IMR-90 (cell line): ENCODE results near the gene ATRN. TPM values are rescaled to one million over a fixed set of nuclear protein-coding genes. Genes with fewer than 3 reads are reported as not detected.

Source experiments
- ATAC-seq: fragments of 200-7000 bp; cut with Tn5 transposase; 2 replicates; pipeline ENCODE4 v1.9.1; 2020; ENCODE audit warnings: low read depth, mild to moderate bottlenecking, moderate library complexity
- BruUV-seq: library from RNA; stranded (reverse); fragments of 400-500 nt; replicated peaks from 2 replicates; lab custom pipeline; 2021; lab: Mats Ljungman, UMichigan
- CTCF ChIA-PET: fragments of 300-600 bp; formaldehyde crosslinking; extraction: SDS; loops from one replicate; lab custom pipeline; 2021; ENCODE audit warnings: antibody characterized with exemption; lab: Yijun Ruan, JAX
- POLR2A ChIA-PET: fragments of 300-600 bp; sonication (Branson Sonifier 250); formaldehyde crosslinking; loops from one replicate; lab custom pipeline; 2022; ENCODE audit warnings: antibody characterized with exemption; ENCODE audit not compliant: unreplicated experiment; lab: Charles Lee
- DNase-seq: peaks from one replicate; pipeline ENCODE4 v3.0.0; 2013
- H2AFZ ChIP-seq: replicated peaks from 2 replicates; pipeline ENCODE3; 2013; ENCODE audit warnings: low read length, mild to moderate bottlenecking; ENCODE audit not compliant: poor library complexity
- H2AK5ac ChIP-seq: 2 replicates; pipeline ENCODE4 v1.6.1; 2013; ENCODE audit warnings: low read depth, low read length, inconsistent platforms
- H2AK9ac ChIP-seq: replicated peaks from 2 replicates; pipeline ENCODE3; 2013; ENCODE audit warnings: mild to moderate bottlenecking, low read depth, low read length, moderate library complexity; ENCODE audit not compliant: poor library complexity
- H2BK120ac ChIP-seq: 2 replicates; pipeline ENCODE4 v1.6.1; 2013; ENCODE audit warnings: low read depth, low read length, inconsistent platforms
- H2BK15ac ChIP-seq: 3 replicates; pipeline ENCODE4 v1.6.1; 2013; ENCODE audit warnings: low read depth, low read length, inconsistent platforms
- H2BK20ac ChIP-seq: 2 replicates; pipeline ENCODE4 v1.6.1; 2013; ENCODE audit warnings: low read depth, mild to moderate bottlenecking, inconsistent platforms, low read length, moderate library complexity
- H2BK5ac ChIP-seq: 2 replicates; pipeline ENCODE4 v1.6.1; 2013; ENCODE audit warnings: mild to moderate bottlenecking, low read depth, low read length, inconsistent platforms; ENCODE audit not compliant: poor library complexity, severe bottlenecking
- H3K14ac ChIP-seq: replicated peaks from 2 replicates; pipeline ENCODE4 v1.6.1; 2013; ENCODE audit warnings: low read depth, low read length, inconsistent platforms
- H3K18ac ChIP-seq: 2 replicates; pipeline ENCODE4 v1.6.1; 2013; ENCODE audit warnings: low read depth, low read length, control low read depth
- H3K23ac ChIP-seq: 2 replicates; pipeline ENCODE4 v1.6.1; 2013; ENCODE audit warnings: low read depth, low read length, inconsistent platforms
- H3K27ac ChIP-seq: 2 replicates; pipeline ENCODE4 v1.5.1; 2013; ENCODE audit warnings: mild to moderate bottlenecking, control low read depth, low read length; ENCODE audit not compliant: insufficient read depth
- H3K27me3 ChIP-seq: 2 replicates; pipeline ENCODE4 v1.6.1; 2013; ENCODE audit warnings: low read length; ENCODE audit not compliant: control insufficient read depth, insufficient read depth
- H3K36me3 ChIP-seq: 2 replicates; pipeline ENCODE4 v1.6.1; 2013; ENCODE audit warnings: low read length, mixed read lengths; ENCODE audit not compliant: control insufficient read depth, insufficient read depth
- H3K4ac ChIP-seq: 2 replicates; pipeline ENCODE4 v1.6.1; 2013; ENCODE audit warnings: low read depth, low read length, inconsistent platforms
- H3K4me1 ChIP-seq: 2 replicates; pipeline ENCODE4 v1.6.1; 2013; ENCODE audit warnings: low read length, mixed read lengths; ENCODE audit not compliant: control insufficient read depth, insufficient read depth
- H3K4me2 ChIP-seq: 2 replicates; pipeline ENCODE4 v1.6.1; 2013; ENCODE audit warnings: low read depth, mild to moderate bottlenecking, control low read depth, low read length, moderate library complexity
- H3K4me3 ChIP-seq: 2 replicates; pipeline ENCODE4 v1.5.1; 2013; ENCODE audit warnings: low read depth, mild to moderate bottlenecking, control low read depth, low read length, moderate library complexity; ENCODE audit not compliant: insufficient read depth
- H3K56ac ChIP-seq: 2 replicates; pipeline ENCODE4 v1.6.1; 2013; ENCODE audit warnings: low read length, inconsistent platforms; ENCODE audit not compliant: insufficient read depth; ENCODE audit errors: extremely low read depth
- H3K79me1 ChIP-seq, 2 experiments: 2 replicates each; pipeline ENCODE4 v1.6.1; 2013; ENCODE audit warnings: low read length in 2 of 2, inconsistent platforms in 1 of 2, low read depth in 1 of 2
- H3K9ac ChIP-seq: 2 replicates; pipeline ENCODE4 v1.6.1; 2013; ENCODE audit warnings: low read depth, low read length, control low read depth
- H3K9me1 ChIP-seq: 2 replicates; pipeline ENCODE4 v1.6.1; 2013; ENCODE audit warnings: low read length, inconsistent platforms; ENCODE audit not compliant: insufficient read depth
- H3K9me3 ChIP-seq: 2 replicates; pipeline ENCODE4 v1.6.1; 2013; ENCODE audit warnings: low read length; ENCODE audit not compliant: control insufficient read depth, insufficient read depth
- H4K20me1 ChIP-seq: 2 replicates; pipeline ENCODE4 v1.6.1; 2013; ENCODE audit warnings: low read length, inconsistent platforms; ENCODE audit not compliant: insufficient read depth
- H4K5ac ChIP-seq: 2 replicates; pipeline ENCODE4 v1.6.1; 2013; ENCODE audit warnings: mild to moderate bottlenecking, low read depth, low read length, control low read depth
- H4K8ac ChIP-seq, 2 experiments: 2 replicates each; pipeline ENCODE4 v1.6.1; 2013; ENCODE audit warnings: low read depth in 2 of 2, low read length in 2 of 2, control low read depth in 1 of 2, inconsistent platforms in 1 of 2
- H4K91ac ChIP-seq: 2 replicates; pipeline ENCODE4 v1.6.1; 2013; ENCODE audit warnings: low read depth, low read length, inconsistent platforms; ENCODE audit not compliant: insufficient read depth
- CEBPB ChIP-seq: IDR thresholded peaks from 2 replicates; pipeline ENCODE4 v1.6.1; 2012; ENCODE audit warnings: low read depth, low read length, improper control_type of control experiment
- FOS ChIP-seq: fragments of 150-350 bp; IDR thresholded peaks from 2 replicates; pipeline ENCODE4 v1.6.1; 2016; ENCODE audit warnings: low read depth, low read length
- WGBS, 2 experiments: methylation state at CpG; one replicate each; pipeline versions ENCODE4 v1.1.5 to v1.1.7; 2013; ENCODE audit warnings: missing lambda C conversion rate in 2 of 2; ENCODE audit not compliant: insufficient read length in 1 of 2; ENCODE audit errors: extremely low coverage in 2 of 2; 5-methylcytosine and 5-hydroxymethylcytosine counted together
- dilution Hi-C: fragments of 300-500 bp; cut with HindIII; formaldehyde crosslinking; loops from one replicate; pipeline ENCODE4 v1.14.3; 2018; ENCODE audit warnings: low sequenced_read_pairs; ENCODE audit not compliant: unreplicated experiment
- in situ Hi-C: fragments of 300-500 bp; cut with MboI; formaldehyde crosslinking; loops from 3 replicates; pipeline ENCODE4 v1.14.3; 2019; ENCODE audit warnings: low sequenced_read_pairs, inconsistent platforms, mixed read lengths
- intact Hi-C: fragments of 100-400 bp; cut with micrococcal nuclease; formaldehyde crosslinking; loops from 2 replicates; pipeline ENCODE4 v1.10.0; 2022
- polyA plus RNA-seq, 3 experiments: library from polyadenylated mRNA; depleted of rRNA; stranded (reverse); fragments of >200 nt; gene quantifications; 2 replicates each; pipeline ENCODE4 v1.2.3, GENCODE V29; 2012; ENCODE audit warnings: low replicate concordance in 1 of 3
- total RNA-seq: library from RNA; depleted of rRNA; stranded (reverse); fragments of >200 nt; gene quantifications from 2 replicates; pipeline ENCODE4 v1.2.3, GENCODE V29; 2012

ATRN gene
- total and polyA plus RNA-seq, 2 of the 4 experiments (the other 2 are of a cell fraction): 32.3 to 46.2 TPM

DNA sequence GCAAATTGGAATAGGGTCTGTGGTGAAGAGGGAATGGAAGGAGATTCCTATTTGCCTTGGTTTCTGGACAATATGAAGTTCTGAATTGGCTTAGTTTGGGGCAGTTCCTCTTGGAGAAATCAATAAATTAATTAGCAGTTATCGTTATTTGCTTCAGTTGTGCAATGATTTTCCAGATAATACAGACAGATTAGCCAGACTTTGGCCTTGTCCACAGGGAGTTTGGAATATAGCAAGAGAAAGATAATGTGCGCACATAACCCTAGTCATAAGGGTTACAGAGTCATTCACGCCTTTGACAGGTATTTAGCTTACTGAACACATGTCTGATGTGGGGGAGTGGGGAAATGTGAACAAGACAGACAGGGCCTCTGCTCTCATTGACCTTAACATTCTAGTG is 1.3 kb downstream of the ATRN start:
- CTCF ChIA-PET: no interaction called here
- Histone ChIP-seq H2BK5ac (no peak overlapping the region), H3K9me1 (peaks cover 10% of the 10 kb centered on the region), H3K27me3 (0 out of 2 replicates have a peak, but pooled peaks cover 2% of the 10 kb centered on the region), H3K9ac (peak overlapping the region; percentile 73), H3K4me1 (peaks cover 5% of the 10 kb centered on the region), H3K9me3 (no peaks in the 10 kb centered on the region), H3K14ac (no peak overlapping the region), H3K18ac (no peak overlapping the region), H3K23ac (peak overlapping the region; percentile 98; the same call in 1 of the 2 replicates), H3K27ac (no peak overlapping the region), H4K5ac (no peak overlapping the region), H3K56ac (no peak overlapping the region), H2BK15ac (no peak overlapping the region), H4K91ac (no peak overlapping the region), H2BK120ac (no peak overlapping the region), H3K4me2 (peak overlapping the region; percentile 96), H2BK20ac (no peak overlapping the region), H3K4me3 (peak overlapping the region; percentile 90), H2AFZ (no peak overlapping the region), H3K36me3 (no peaks in the 10 kb centered on the region), H4K20me1 (peaks cover 32% of the 10 kb centered on the region), H4K8ac (no peak overlapping the region), H3K79me1 (peaks cover 17 to 45% of the 10 kb centered on the region in 2 experiments), H2AK5ac (no peak overlapping the region), H2AK9ac (no peak overlapping the region), H3K4ac (no peak overlapping the region)
- intact Hi-C loops (loop anchor here (10.0 kb wide), 1 partner anchor 257 kb away; no protein-coding TSS in a partner anchor), in situ Hi-C loops (no loop called here), dilution Hi-C loops (no loop called here)
- POLR2A ChIA-PET: interaction anchor here (0.6 kb wide), 1 partner anchor 65 kb away, joined by 3 read pairs; the partner anchor contains the start of gene DNAAF9
- DNase-seq (no peak), ATAC-seq (no peak)
- WGBS, 2 experiments: no CpG with 5 or more reads among the region's 3 CpGs
- TF ChIP-seq FOS: no peak
- TF ChIP-seq CEBPB: 0 out of 2 replicates have a peak, but pooled peaks have one; percentile 6
- BruUV-seq: no TSS peak
